Loucy (cell line): Measurements from ENCODE around the gene FOXO4.
A peak's percentile ranks its signal among the peaks of the same experiment; 100 is the strongest.

Experiments
- H2AFZ ChIP-seq: fragments of 200-600 bp; sonication (generic); 2 replicates; pipeline ENCODE4 v1.6.0; 2016; ENCODE audit warnings: antibody characterized with exemption, mild to moderate bottlenecking, low read length, moderate library complexity
- H3F3A ChIP-seq: fragments of 200-600 bp; 2 replicates; pipeline ENCODE4 v1.6.0; 2016; ENCODE audit warnings: antibody characterized with exemption, low read depth, mild to moderate bottlenecking
- H3K27me3 ChIP-seq: fragments of 200-600 bp; sonication (generic); 2 replicates; pipeline ENCODE4 v1.6.1; 2014; ENCODE audit warnings: low read length, mild to moderate bottlenecking; ENCODE audit not compliant: insufficient read depth, poor library complexity, severe bottlenecking
- H3K36me3 ChIP-seq: fragments of 200-600 bp; sonication (generic); 2 replicates; pipeline ENCODE4 v1.6.1; 2016; ENCODE audit warnings: low read length; ENCODE audit not compliant: insufficient read depth
- H3K4me1 ChIP-seq: fragments of 200-600 bp; sonication (generic); 2 replicates; pipeline ENCODE4 v1.5.1; 2014; ENCODE audit warnings: low read length, mild to moderate bottlenecking; ENCODE audit not compliant: insufficient read depth, poor library complexity, severe bottlenecking
- H3K4me2 ChIP-seq: fragments of 200-600 bp; sonication (generic); 2 replicates; pipeline ENCODE4 v1.6.0; 2014; ENCODE audit warnings: antibody characterized with exemption, low read length, low read depth, mild to moderate bottlenecking; ENCODE audit not compliant: poor library complexity, severe bottlenecking
- H3K4me3 ChIP-seq: fragments of 200-600 bp; sonication (generic); 2 replicates; pipeline ENCODE4 v1.5.1; 2014; ENCODE audit warnings: low read length, mild to moderate bottlenecking, mixed read lengths; ENCODE audit not compliant: poor library complexity, severe bottlenecking
- H3K79me2 ChIP-seq: fragments of 200-600 bp; sonication (generic); 2 replicates; pipeline ENCODE4 v1.6.1; 2014; ENCODE audit warnings: low read length; ENCODE audit not compliant: insufficient read depth
- H3K9ac ChIP-seq: fragments of 200-600 bp; sonication (generic); 2 replicates; pipeline ENCODE4 v1.6.0; 2014; ENCODE audit warnings: mild to moderate bottlenecking, low read depth, low read length, moderate library complexity; ENCODE audit not compliant: poor library complexity, severe bottlenecking
- H3K9me2 ChIP-seq: fragments of 200-600 bp; sonication (generic); replicated peaks from 2 replicates; pipeline ENCODE4 v1.6.1; 2016; ENCODE audit warnings: low read depth, low read length, mixed read lengths
- H3K9me3 ChIP-seq: fragments of 200-600 bp; sonication (generic); 2 replicates; pipeline ENCODE4 v1.6.1; 2014; ENCODE audit warnings: mild to moderate bottlenecking, antibody characterized with exemption, low read length, low read depth; ENCODE audit not compliant: insufficient read depth
- H4K20me1 ChIP-seq: fragments of 200-600 bp; sonication (generic); 2 replicates; pipeline ENCODE4 v1.6.0; 2014; ENCODE audit warnings: antibody characterized with exemption, low read length, mild to moderate bottlenecking; ENCODE audit not compliant: insufficient read depth, poor library complexity, severe bottlenecking
- CTCF ChIP-seq: fragments of 200-600 bp; sonication (generic); conservative IDR thresholded peaks from 2 replicates; pipeline ENCODE4 v1.5.1; 2014; ENCODE audit warnings: mild to moderate bottlenecking, antibody characterized with exemption, low read length
- EZH2phosphoT487 ChIP-seq: fragments of 200-600 bp; IDR thresholded peaks from 2 replicates; pipeline ENCODE4 v1.6.1; 2018; ENCODE audit warnings: antibody characterized with exemption, mild to moderate bottlenecking, moderate library complexity, borderline replicate concordance

The FOXO4 gene

GRCh38 chrX:71095981-71096759, 519 bp downstream of the FOXO4 start:
- no peak for TF ChIP-seq CTCF
- no peak for TF ChIP-seq EZH2phosphoT487
- H3K79me2 ChIP-seq, result peaks cover 18% of the 10 kb centered on the region; the same call in 1 of the 2 replicates
- H2AFZ ChIP-seq, result peak overlapping the region; percentile 91; the same call in 1 of the 2 replicates
- H4K20me1 ChIP-seq, result no peaks in the 10 kb centered on the region
- no peaks in the 10 kb centered on the region for H3K36me3 ChIP-seq
- peak overlapping the region; percentile 84 for H3K4me3 ChIP-seq
- peak overlapping the region; percentile 94 for H3K4me2 ChIP-seq
- H3F3A ChIP-seq, result no peaks in the 10 kb centered on the region
- H3K9me3 ChIP-seq, result no peaks in the 10 kb centered on the region
- no peaks in the 10 kb centered on the region for H3K9me2 ChIP-seq
- H3K27me3 ChIP-seq, result no peaks in the 10 kb centered on the region
- peak overlapping the region; percentile 76 for H3K9ac ChIP-seq
- H3K4me1 ChIP-seq, result peaks cover 35% of the 10 kb centered on the region

GRCh38 chrX:71096760-71097032, 1.0 kb downstream of the FOXO4 start:
- Histone ChIP-seq H3K4me2 (peak overlapping the region; percentile 94), H3K4me3 (peak overlapping the region; percentile 84), H3F3A (no peaks in the 10 kb centered on the region), H2AFZ (0 out of 2 replicates have a peak overlapping the region, but pooled peaks have one; percentile 73), H3K79me2 (peaks cover 20% of the 10 kb centered on the region; the same call in 1 of the 2 replicates), H3K4me1 (peaks cover 41% of the 10 kb centered on the region), H3K36me3 (no peaks in the 10 kb centered on the region), H3K9me3 (no peaks in the 10 kb centered on the region), H4K20me1 (no peaks in the 10 kb centered on the region), H3K9me2 (no peaks in the 10 kb centered on the region), H3K27me3 (no peaks in the 10 kb centered on the region), H3K9ac (peak overlapping the region; percentile 76)
- no peak for TF ChIP-seq EZH2phosphoT487
- no peak for TF ChIP-seq CTCF

GRCh38 chrX:71098302-71098701, 2.7 kb downstream of the FOXO4 start:
- Histone ChIP-seq H3K4me1 (peaks cover 55% of the 10 kb centered on the region), H3K36me3 (no peaks in the 10 kb centered on the region), H3K9me2 (no peaks in the 10 kb centered on the region), H3K4me2 (peak overlapping the region; percentile 64), H3K9me3 (no peaks in the 10 kb centered on the region), H3K9ac (peak overlapping the region; percentile 30), H3F3A (0 out of 2 replicates have a peak, but pooled peaks cover 4% of the 10 kb centered on the region), H2AFZ (no peak overlapping the region), H3K79me2 (peaks cover 23% of the 10 kb centered on the region; the same call in 1 of the 2 replicates), H3K4me3 (peak overlapping the region; percentile 48), H3K27me3 (no peaks in the 10 kb centered on the region), H4K20me1 (no peaks in the 10 kb centered on the region)
- peak; percentile 64 for TF ChIP-seq CTCF
- no peak for TF ChIP-seq EZH2phosphoT487
